GM12801 (cell line): Measurements from ENCODE around the gene FNTB.

ENCODE experiments used
- TF ChIP-seq, protein P1 (sequence below): IDR thresholded peaks from one replicate; pipeline ENCODE4 v1.5.1; 2011; ENCODE audit warnings: control low read depth; ENCODE audit not compliant: insufficient read length; ENCODE audit errors: extremely low read depth

FNTB gene

DNA sequence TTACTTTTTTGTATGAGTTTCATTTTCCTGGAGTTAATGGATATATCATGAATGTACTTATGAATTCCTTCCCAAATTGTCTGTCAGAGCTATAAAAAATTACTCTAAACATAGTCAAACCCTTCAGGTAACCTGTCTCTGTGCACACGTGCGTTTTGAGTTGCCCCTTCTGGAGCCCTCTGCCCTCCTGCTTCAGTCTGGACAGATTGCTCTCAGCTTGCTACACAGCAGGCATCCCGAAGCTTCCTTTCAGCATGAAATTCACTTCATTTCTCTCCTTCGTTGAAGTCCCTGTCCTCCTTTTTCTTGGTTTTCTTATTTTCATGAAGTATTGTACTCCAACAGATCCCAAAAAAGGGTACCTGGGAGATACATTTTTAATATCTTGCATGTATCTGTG, 47.3 kb downstream of the FNTB start:
- TF ChIP-seq, protein P1, sequence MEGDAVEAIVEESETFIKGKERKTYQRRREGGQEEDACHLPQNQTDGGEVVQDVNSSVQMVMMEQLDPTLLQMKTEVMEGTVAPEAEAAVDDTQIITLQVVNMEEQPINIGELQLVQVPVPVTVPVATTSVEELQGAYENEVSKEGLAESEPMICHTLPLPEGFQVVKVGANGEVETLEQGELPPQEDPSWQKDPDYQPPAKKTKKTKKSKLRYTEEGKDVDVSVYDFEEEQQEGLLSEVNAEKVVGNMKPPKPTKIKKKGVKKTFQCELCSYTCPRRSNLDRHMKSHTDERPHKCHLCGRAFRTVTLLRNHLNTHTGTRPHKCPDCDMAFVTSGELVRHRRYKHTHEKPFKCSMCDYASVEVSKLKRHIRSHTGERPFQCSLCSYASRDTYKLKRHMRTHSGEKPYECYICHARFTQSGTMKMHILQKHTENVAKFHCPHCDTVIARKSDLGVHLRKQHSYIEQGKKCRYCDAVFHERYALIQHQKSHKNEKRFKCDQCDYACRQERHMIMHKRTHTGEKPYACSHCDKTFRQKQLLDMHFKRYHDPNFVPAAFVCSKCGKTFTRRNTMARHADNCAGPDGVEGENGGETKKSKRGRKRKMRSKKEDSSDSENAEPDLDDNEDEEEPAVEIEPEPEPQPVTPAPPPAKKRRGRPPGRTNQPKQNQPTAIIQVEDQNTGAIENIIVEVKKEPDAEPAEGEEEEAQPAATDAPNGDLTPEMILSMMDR: no peak

DNA sequence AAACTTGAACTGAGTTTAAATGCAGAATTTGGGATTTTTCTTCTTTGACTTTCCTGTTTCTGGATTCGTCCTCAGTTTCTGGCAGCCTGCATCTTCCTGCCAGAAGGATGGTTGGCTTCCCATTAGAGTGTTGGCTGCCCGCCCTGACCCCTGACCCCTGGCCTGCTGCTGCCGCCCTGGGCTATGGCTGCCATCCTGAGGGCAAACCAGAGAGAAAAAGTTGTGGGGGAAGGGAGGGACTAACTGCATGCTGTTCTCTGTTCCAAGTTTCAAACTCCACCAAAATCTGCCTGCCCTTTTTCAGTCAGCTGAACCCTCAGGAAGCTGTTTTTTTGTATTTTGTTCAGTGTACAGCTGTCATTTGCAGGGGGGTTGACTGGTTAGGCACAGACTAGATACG, 48.4 kb downstream of the FNTB start:
- TF ChIP-seq, protein P1: no peak

DNA sequence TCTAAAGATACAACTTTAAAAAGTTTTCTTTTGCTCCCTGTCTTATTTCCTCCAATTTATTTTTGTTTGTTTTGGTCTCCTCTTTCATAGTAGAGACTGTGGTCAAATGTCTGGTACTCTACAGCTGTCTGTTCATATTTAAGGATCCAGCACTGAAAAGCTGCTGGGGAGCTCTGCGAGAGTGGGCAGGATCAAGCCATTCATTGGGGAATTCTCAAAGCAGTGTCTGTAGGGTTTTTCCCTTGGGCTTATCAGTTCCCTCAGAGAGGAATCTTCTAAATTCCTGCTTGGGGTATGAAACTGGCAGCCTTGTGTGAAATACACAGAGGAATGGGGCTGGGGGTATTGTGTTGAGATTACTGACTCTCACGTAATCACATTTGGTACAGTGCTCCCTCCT, 52.3 kb downstream of the FNTB start:
- TF ChIP-seq, protein P1: no peak

DNA sequence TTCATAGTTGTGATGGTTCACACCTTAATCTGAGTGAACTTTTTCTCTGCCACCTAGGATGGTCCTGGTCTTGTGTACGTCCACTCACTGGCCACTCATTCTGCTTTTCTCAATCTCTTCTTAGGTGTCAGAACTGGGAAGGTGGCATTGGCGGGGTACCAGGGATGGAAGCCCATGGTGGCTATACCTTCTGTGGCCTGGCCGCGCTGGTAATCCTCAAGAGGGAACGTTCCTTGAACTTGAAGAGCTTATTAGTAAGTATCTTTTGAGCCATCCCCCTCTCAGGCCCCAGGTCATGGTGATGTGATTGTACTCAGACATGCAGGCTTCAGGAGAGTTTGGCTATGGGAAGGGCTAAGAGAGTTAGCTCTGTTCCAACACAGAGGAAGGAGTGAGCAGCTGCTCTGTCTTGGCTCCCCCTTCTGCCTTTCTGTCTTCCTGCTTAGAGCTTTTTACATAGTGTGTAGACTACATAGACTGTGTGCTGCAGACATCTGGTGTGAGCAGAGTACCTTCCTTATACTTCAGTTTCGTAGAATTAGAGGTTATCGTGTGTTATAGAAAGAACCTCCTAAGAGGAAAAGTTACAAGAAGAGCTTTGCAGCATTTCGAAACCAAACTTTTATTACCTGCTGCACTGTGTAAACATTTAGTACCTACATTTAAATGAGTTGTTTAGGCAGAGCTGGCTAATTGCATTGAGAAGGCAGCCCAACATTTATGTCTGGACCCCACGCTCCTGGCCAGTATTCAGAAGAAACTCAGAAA, 54.2 kb downstream of the FNTB start:
- TF ChIP-seq, protein P1: no peak

DNA sequence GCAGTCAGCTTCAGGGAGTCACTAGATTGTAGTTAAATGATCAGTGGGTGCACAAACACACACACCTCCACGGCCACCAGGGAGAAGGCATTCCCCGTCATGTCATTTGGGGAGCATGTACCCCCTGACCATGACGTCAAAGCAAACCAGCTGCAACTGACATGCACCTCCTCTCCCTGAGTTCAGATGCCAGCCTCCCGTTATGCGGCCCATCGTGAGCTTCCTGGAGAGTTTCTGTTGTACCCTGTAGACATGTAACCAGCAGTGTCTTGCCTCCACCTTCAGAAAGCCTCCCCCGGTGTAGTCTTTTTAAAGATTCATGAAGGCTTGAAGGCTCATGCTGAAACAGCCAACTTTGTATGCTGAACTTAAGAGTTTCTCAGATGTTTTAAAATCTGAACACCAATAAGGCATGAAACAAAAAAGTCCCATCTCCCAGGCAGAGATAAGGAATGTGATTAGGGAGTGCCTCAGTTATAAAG, 54.8 kb downstream of the FNTB start:
- TF ChIP-seq, protein P1: no peak

DNA sequence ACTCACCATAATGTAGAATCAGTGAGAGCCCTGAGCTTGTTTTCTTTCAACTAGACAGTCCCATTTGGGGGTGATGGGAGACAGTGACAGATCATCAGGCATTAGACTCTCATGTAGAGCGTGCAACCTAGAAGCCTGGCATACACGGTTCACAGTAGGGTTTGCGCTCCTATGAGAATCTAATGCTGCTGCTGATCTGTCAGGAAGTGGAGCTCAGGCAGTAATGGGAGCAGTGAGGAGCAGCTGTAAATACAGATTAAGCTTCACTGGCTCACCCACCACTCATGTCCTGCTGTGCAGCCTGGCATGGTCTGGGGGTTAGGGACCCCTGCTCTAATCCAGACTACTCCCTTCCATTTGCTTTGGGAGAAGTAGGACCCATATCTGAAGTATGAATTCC, 55.6 kb downstream of the FNTB start:
- TF ChIP-seq, protein P1: no peak

DNA sequence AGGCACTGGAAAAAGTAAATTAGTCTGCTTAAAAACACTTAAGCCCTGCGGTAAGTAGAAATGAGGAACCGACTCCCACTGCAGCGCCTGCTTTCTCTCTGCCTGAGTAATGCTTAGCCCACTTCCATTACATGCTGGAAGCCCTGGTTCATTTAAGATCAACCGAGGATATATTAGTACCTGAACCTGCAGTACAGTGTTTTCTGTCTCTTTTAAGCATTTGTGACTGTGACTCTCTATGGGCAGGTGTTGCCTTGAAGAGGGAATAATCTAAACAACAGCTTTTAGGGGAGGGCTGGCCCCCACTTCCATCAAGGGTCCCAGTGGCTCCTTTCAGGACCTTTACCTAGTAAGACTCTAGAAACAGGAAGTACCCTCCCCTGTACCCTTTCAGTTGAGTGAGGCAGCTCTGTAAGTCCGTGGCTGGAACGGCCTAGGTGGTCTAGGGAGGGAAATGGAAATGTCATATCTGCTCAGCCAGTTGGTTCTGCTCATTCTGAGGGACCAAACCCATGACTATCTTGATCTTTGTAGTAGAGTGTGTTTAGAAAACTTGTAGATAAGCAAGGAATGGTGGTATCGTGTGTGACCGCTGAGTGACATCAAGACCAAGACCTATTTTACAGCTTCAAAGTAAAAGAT, 56.2 kb downstream of the FNTB start:
- TF ChIP-seq, protein P1: no peak
